ENCODE results near the gene CACNA1B.

CACNA1B gene

GRCh38 chr9:138069731-138070456 is 192.3 kb downstream of the CACNA1B start:
- H3K9me3 ChIP-seq (ENCODE audit: control insufficient read depth, low read length), result no peaks in the 10 kb centered on the region
- no peaks in the 10 kb centered on the region for H3K4me1 ChIP-seq (ENCODE audit: control insufficient read depth, insufficient read depth, low read length)
- peaks cover 30% of the 10 kb centered on the region for H3K27me3 ChIP-seq (replicated peaks; ENCODE audit: control insufficient read depth, insufficient read depth, low read length)
- no peak for DNase-seq (ENCODE audit: low read depth)
- no peak overlapping the region for H3K4me3 ChIP-seq (ENCODE audit: low read length)
- no peaks in the 10 kb centered on the region for H3K36me3 ChIP-seq (ENCODE audit: control insufficient read depth, insufficient read depth, low read length, severe bottlenecking)
- H3K9ac ChIP-seq (ENCODE audit: low read length), result no peak overlapping the region

- no peak overlapping the region for H3K9ac ChIP-seq (ENCODE audit: low read length)
- DNase-seq (ENCODE audit: low read depth), result no peak
These were observed 193.2 kb downstream of the CACNA1B start for GRCh38 chr9:138070815-138071214.

GRCh38 chr9:138071292-138071691 is 193.7 kb downstream of the CACNA1B start:
- no peak for DNase-seq (ENCODE audit: low read depth)
- peaks cover 28% of the 10 kb centered on the region for H3K27me3 ChIP-seq (replicated peaks; ENCODE audit: control insufficient read depth, insufficient read depth, low read length)
- no peak overlapping the region for H3K4me3 ChIP-seq (ENCODE audit: low read length)
- no peaks in the 10 kb centered on the region for H3K9me3 ChIP-seq (ENCODE audit: control insufficient read depth, low read length)
- H3K4me1 ChIP-seq (ENCODE audit: control insufficient read depth, insufficient read depth, low read length), result no peaks in the 10 kb centered on the region
- H3K36me3 ChIP-seq (ENCODE audit: control insufficient read depth, insufficient read depth, low read length, severe bottlenecking), result no peaks in the 10 kb centered on the region
- H3K9ac ChIP-seq (ENCODE audit: low read length), result no peak overlapping the region

More at GRCh38 chr9:138070815-138071214, 193.2 kb downstream of the CACNA1B start:
- no peaks in the 10 kb centered on the region for H3K36me3 ChIP-seq (ENCODE audit: control insufficient read depth, insufficient read depth, low read length, severe bottlenecking)
- no peak overlapping the region for H3K4me3 ChIP-seq (ENCODE audit: low read length)
- no peaks in the 10 kb centered on the region for H3K4me1 ChIP-seq (ENCODE audit: control insufficient read depth, insufficient read depth, low read length)
- no peaks in the 10 kb centered on the region for H3K9me3 ChIP-seq (ENCODE audit: control insufficient read depth, low read length)
- peaks cover 31% of the 10 kb centered on the region for H3K27me3 ChIP-seq (replicated peaks; ENCODE audit: control insufficient read depth, insufficient read depth, low read length)

GRCh38 chr9:138071731-138072130 is 194.1 kb downstream of the CACNA1B start:
- no peak for DNase-seq (ENCODE audit: low read depth)

GRCh38 chr9:138072161-138072842 is 194.7 kb downstream of the CACNA1B start:
- no peak overlapping the region for H3K4me3 ChIP-seq (ENCODE audit: low read length)
- DNase-seq (ENCODE audit: low read depth), result no peak
- no peak overlapping the region for H3K9ac ChIP-seq (ENCODE audit: low read length)
- H3K9me3 ChIP-seq (ENCODE audit: control insufficient read depth, low read length), result no peaks in the 10 kb centered on the region
- peaks cover 28% of the 10 kb centered on the region for H3K27me3 ChIP-seq (replicated peaks; ENCODE audit: control insufficient read depth, insufficient read depth, low read length)
- no peaks in the 10 kb centered on the region for H3K4me1 ChIP-seq (ENCODE audit: control insufficient read depth, insufficient read depth, low read length)
- H3K36me3 ChIP-seq (ENCODE audit: control insufficient read depth, insufficient read depth, low read length, severe bottlenecking), result no peaks in the 10 kb centered on the region

More at GRCh38 chr9:138071731-138072130, 194.1 kb downstream of the CACNA1B start:
- Histone ChIP-seq H3K9me3 (ENCODE audit: control insufficient read depth, low read length) (no peaks in the 10 kb centered on the region), H3K36me3 (ENCODE audit: control insufficient read depth, insufficient read depth, low read length, severe bottlenecking) (no peaks in the 10 kb centered on the region), H3K4me1 (ENCODE audit: control insufficient read depth, insufficient read depth, low read length) (no peaks in the 10 kb centered on the region), H3K4me3 (ENCODE audit: low read length) (no peak overlapping the region), H3K9ac (ENCODE audit: low read length) (no peak overlapping the region), H3K27me3 (replicated peaks; ENCODE audit: control insufficient read depth, insufficient read depth, low read length) (peaks cover 26% of the 10 kb centered on the region)

GRCh38 chr9:138072897-138073296 is 195.3 kb downstream of the CACNA1B start:
- Histone ChIP-seq H3K9me3 (ENCODE audit: control insufficient read depth, low read length) (no peaks in the 10 kb centered on the region), H3K36me3 (ENCODE audit: control insufficient read depth, insufficient read depth, low read length, severe bottlenecking) (no peaks in the 10 kb centered on the region), H3K4me1 (ENCODE audit: control insufficient read depth, insufficient read depth, low read length) (no peaks in the 10 kb centered on the region), H3K27me3 (replicated peaks; ENCODE audit: control insufficient read depth, insufficient read depth, low read length) (peaks cover 30% of the 10 kb centered on the region), H3K4me3 (ENCODE audit: low read length) (no peak overlapping the region), H3K9ac (ENCODE audit: low read length) (no peak overlapping the region)
- no peak for DNase-seq (ENCODE audit: low read depth)

GRCh38 chr9:138073408-138073807 is 195.8 kb downstream of the CACNA1B start:
- Histone ChIP-seq H3K27me3 (replicated peaks; ENCODE audit: control insufficient read depth, insufficient read depth, low read length) (peaks cover 30% of the 10 kb centered on the region), H3K4me3 (ENCODE audit: low read length) (no peak overlapping the region), H3K36me3 (ENCODE audit: control insufficient read depth, insufficient read depth, low read length, severe bottlenecking) (no peaks in the 10 kb centered on the region), H3K9ac (ENCODE audit: low read length) (no peak overlapping the region), H3K9me3 (ENCODE audit: control insufficient read depth, low read length) (no peaks in the 10 kb centered on the region), H3K4me1 (ENCODE audit: control insufficient read depth, insufficient read depth, low read length) (no peaks in the 10 kb centered on the region)
- DNase-seq (ENCODE audit: low read depth), result no peak

- no peaks in the 10 kb centered on the region for H3K36me3 ChIP-seq (ENCODE audit: control insufficient read depth, insufficient read depth, low read length, severe bottlenecking)
- H3K9me3 ChIP-seq (ENCODE audit: control insufficient read depth, low read length), result no peaks in the 10 kb centered on the region
- no peak for DNase-seq (ENCODE audit: low read depth)
- no peak overlapping the region for H3K9ac ChIP-seq (ENCODE audit: low read length)
- H3K4me3 ChIP-seq (ENCODE audit: low read length), result no peak overlapping the region
- peaks cover 30% of the 10 kb centered on the region for H3K27me3 ChIP-seq (replicated peaks; ENCODE audit: control insufficient read depth, insufficient read depth, low read length)
- no peaks in the 10 kb centered on the region for H3K4me1 ChIP-seq (ENCODE audit: control insufficient read depth, insufficient read depth, low read length)
These were observed 196.2 kb downstream of the CACNA1B start for GRCh38 chr9:138073808-138074207.

- H3K4me1 ChIP-seq (ENCODE audit: control insufficient read depth, insufficient read depth, low read length), result no peaks in the 10 kb centered on the region
- H3K9ac ChIP-seq (ENCODE audit: low read length), result no peak overlapping the region
- H3K9me3 ChIP-seq (ENCODE audit: control insufficient read depth, low read length), result no peaks in the 10 kb centered on the region
- no peaks in the 10 kb centered on the region for H3K36me3 ChIP-seq (ENCODE audit: control insufficient read depth, insufficient read depth, low read length, severe bottlenecking)
- DNase-seq (ENCODE audit: low read depth), result no peak
- H3K27me3 ChIP-seq (replicated peaks; ENCODE audit: control insufficient read depth, insufficient read depth, low read length), result peaks cover 30% of the 10 kb centered on the region
- H3K4me3 ChIP-seq (ENCODE audit: low read length), result no peak overlapping the region
These were observed 196.9 kb downstream of the CACNA1B start for GRCh38 chr9:138074516-138074915.

- Histone ChIP-seq H3K36me3 (ENCODE audit: control insufficient read depth, insufficient read depth, low read length, severe bottlenecking) (no peaks in the 10 kb centered on the region), H3K9me3 (ENCODE audit: control insufficient read depth, low read length) (no peaks in the 10 kb centered on the region), H3K4me1 (ENCODE audit: control insufficient read depth, insufficient read depth, low read length) (no peaks in the 10 kb centered on the region), H3K27me3 (replicated peaks; ENCODE audit: control insufficient read depth, insufficient read depth, low read length) (peaks cover 30% of the 10 kb centered on the region), H3K4me3 (ENCODE audit: low read length) (no peak overlapping the region), H3K9ac (ENCODE audit: low read length) (no peak overlapping the region)
- DNase-seq (ENCODE audit: low read depth), result no peak
These were observed 197.9 kb downstream of the CACNA1B start for GRCh38 chr9:138075496-138075895.

- H3K36me3 ChIP-seq (ENCODE audit: control insufficient read depth, insufficient read depth, low read length, severe bottlenecking), result no peaks in the 10 kb centered on the region
These were observed 198.5 kb downstream of the CACNA1B start for GRCh38 chr9:138075961-138076649.

More at GRCh38 chr9:138075961-138076649, 198.5 kb downstream of the CACNA1B start:
- H3K4me3 ChIP-seq (ENCODE audit: low read length), result no peak overlapping the region
- H3K4me1 ChIP-seq (ENCODE audit: control insufficient read depth, insufficient read depth, low read length), result no peaks in the 10 kb centered on the region
- H3K9ac ChIP-seq (ENCODE audit: low read length), result no peak overlapping the region
- no peak for DNase-seq (ENCODE audit: low read depth)
- no peaks in the 10 kb centered on the region for H3K9me3 ChIP-seq (ENCODE audit: control insufficient read depth, low read length)
- H3K27me3 ChIP-seq (replicated peaks; ENCODE audit: control insufficient read depth, insufficient read depth, low read length), result peaks cover 30% of the 10 kb centered on the region
